ENCODE measurements around the gene ATP10B. TPM values are rescaled to one million over a fixed set of nuclear protein-coding genes. Genes with fewer than 3 reads are reported as not detected.

ATP10B gene
- polyA plus RNA-seq, 1 of the 3 experiments (the other 2 are of a cell fraction) = not detected

GRCh38 chr5:160605266-160605665 is 246.7 kb downstream of the ATP10B start:
- WGBS (ENCODE audit: low lambda C conversion rate) = 0% methylated on average over 2 of the region's 2 CpGs

More at GRCh38 chr5:160605266-160605665, 246.7 kb downstream of the ATP10B start:
- no peak overlapping the region for H3K4me2 ChIP-seq
- H3F3A ChIP-seq (replicated peaks; ENCODE audit: insufficient read depth) = no peaks in the 10 kb centered on the region
- no peaks in the 10 kb centered on the region for H3K36me3 ChIP-seq (replicated peaks in 1 of 2; ENCODE audit: control insufficient read depth in 1 of 2, insufficient read depth in 2 of 2, low read length in 1 of 2)
- H3K9ac ChIP-seq = no peak overlapping the region
- H2AFZ ChIP-seq (ENCODE audit: low read depth) = no peak overlapping the region
- ChIA-PET CTCF (no interaction called here), POLR2A (no interaction called here)
- TF ChIP-seq GABPA (IDR thresholded peaks at IDR 0.05; ENCODE audit: low read depth) (no peak), MEF2A (IDR thresholded peaks at IDR 0.05; ENCODE audit: borderline replicate concordance, low read depth) (no peak), SIN3A (IDR thresholded peaks at IDR 0.05; ENCODE audit: borderline replicate concordance, low read depth, low read length) (no peak), FOXJ3 (CRISPR knock-in tag; IDR thresholded peaks at IDR 0.05) (no peak), TAF1 (IDR thresholded peaks at IDR 0.05; ENCODE audit: borderline replicate concordance, low read depth, low read length) (no peak), CHD2 (IDR thresholded peaks at IDR 0.05; ENCODE audit: low read length, partially characterized antibody) (no peak), IRF3 (IDR thresholded peaks at IDR 0.05; ENCODE audit: low read depth, low read length) (no peak), RCOR1 (IDR thresholded peaks at IDR 0.05; ENCODE audit: low read length) (no peak), NFIC (IDR thresholded peaks at IDR 0.05; ENCODE audit: borderline replicate concordance) (no peak), TEAD4 (IDR thresholded peaks at IDR 0.05; ENCODE audit: borderline replicate concordance, insufficient read depth) (no peak), NRF1 (IDR thresholded peaks at IDR 0.05; ENCODE audit: low read depth, low read length) (no peak), REST (IDR thresholded peaks at IDR 0.05; ENCODE audit: low read depth, low read length) (no peak), RFX5 (IDR thresholded peaks at IDR 0.05; ENCODE audit: low read length) (no peak), POLR2AphosphoS5 (IDR thresholded peaks at IDR 0.05; ENCODE audit: low read depth, low read length) (no peak), USF1 (IDR thresholded peaks at IDR 0.05; ENCODE audit: borderline replicate concordance, low read depth) (no peak), MAX (IDR thresholded peaks at IDR 0.05; ENCODE audit: low read depth) (no peak)
- H4K20me1 ChIP-seq (ENCODE audit: insufficient read depth) = no peaks in the 10 kb centered on the region
- H3K9me2 ChIP-seq = no peaks in the 10 kb centered on the region
- no peaks in the 10 kb centered on the region for H3K4me1 ChIP-seq (ENCODE audit: control insufficient read depth in 1 of 2, insufficient read depth in 2 of 2, low read depth in 1 of 2, low read length in 1 of 2)
- no peaks in the 10 kb centered on the region for H3K79me2 ChIP-seq (ENCODE audit: insufficient read depth)
- H3K4me3 ChIP-seq (ENCODE audit: low read depth in 2 of 2, low read length in 1 of 2) = no peak overlapping the region
- H3K27ac ChIP-seq (ENCODE audit: low read depth in 2 of 2, low read length in 1 of 2) = no peak overlapping the region
- no peaks in the 10 kb centered on the region for H3K27me3 ChIP-seq (ENCODE audit: insufficient read depth)
- DNase-seq = no peak
- no peaks in the 10 kb centered on the region for H3K9me3 ChIP-seq

Measured in SK-N-SH (cell line).